SK-N-SH (cell line): Measurements from ENCODE around the gene LPP. TPM values are rescaled to one million over a fixed set of nuclear protein-coding genes. Genes with fewer than 3 reads are reported as not detected.

Source experiments
- CTCF ChIA-PET: fragments of 300-600, 350-600 bp; formaldehyde crosslinking; extraction: SDS; loops from one replicate; lab custom pipeline; 2021; lab: Yijun Ruan, JAX
- POLR2A ChIA-PET: fragments of 350-600 bp; sonication (Branson Sonifier 250); formaldehyde crosslinking; extraction: SDS; loops from one replicate; lab custom pipeline; 2020; ENCODE audit warnings: antibody characterized with exemption, inconsistent platforms; lab: Yijun Ruan, JAX
- DNase-seq: peaks from one replicate; pipeline ENCODE4 v3.0.0; 2012
- H2AFZ ChIP-seq: fragments of 200-600 bp; sonication (generic); 2 replicates; pipeline ENCODE4 v1.8.1; 2016; ENCODE audit warnings: antibody characterized with exemption, mild to moderate bottlenecking, low read depth
- H3F3A ChIP-seq: fragments of 200-600 bp; sonication (generic); replicated peaks from 2 replicates; pipeline ENCODE3; 2016; ENCODE audit warnings: antibody characterized with exemption, mild to moderate bottlenecking; ENCODE audit not compliant: insufficient read depth
- H3K27ac ChIP-seq, 2 experiments: fragments of 200-500 bp in 1 of 2; fragments of 200-600 bp in 1 of 2; sonication (Bioruptor generic) in 1 of 2; sonication (generic), shearing (Covaris generic) in 1 of 2; 2 replicates each; pipeline versions ENCODE4 v1.5.1 to v1.6.1; 2014 to 2016; ENCODE audit warnings: low read depth in 2 of 2, inconsistent platforms in 1 of 2, low read length in 1 of 2, mild to moderate bottlenecking in 1 of 2, mixed read lengths in 1 of 2
- H3K27me3 ChIP-seq: fragments of 200-600 bp; sonication (generic), shearing (Covaris generic); 2 replicates; pipeline ENCODE4 v1.6.1; 2016; ENCODE audit warnings: mixed run types; ENCODE audit not compliant: insufficient read depth
- H3K36me3 ChIP-seq, 2 experiments: fragments of 200-500 bp in 1 of 2; fragments of 200-600 bp in 1 of 2; sonication (Bioruptor generic) in 1 of 2; sonication (generic) in 1 of 2; replicated peaks in 1 of 2; 2 replicates each; pipeline versions ENCODE3 to v1.5.1; 2014 to 2016; ENCODE audit warnings: low read length in 1 of 2, mild to moderate bottlenecking in 1 of 2; ENCODE audit not compliant: insufficient read depth in 2 of 2, control insufficient read depth in 1 of 2
- H3K4me1 ChIP-seq, 2 experiments: fragments of 200-500 bp in 1 of 2; fragments of 200-600 bp in 1 of 2; sonication (Bioruptor generic) in 1 of 2; sonication (generic), shearing (Covaris generic) in 1 of 2; 2 replicates each; pipeline versions ENCODE4 v1.5.1 to v1.6.1; 2014 to 2016; ENCODE audit warnings: low read depth in 1 of 2, low read length in 1 of 2, mixed run types in 1 of 2; ENCODE audit not compliant: insufficient read depth in 2 of 2, control insufficient read depth in 1 of 2
- H3K4me2 ChIP-seq: fragments of 200-600 bp; sonication (generic), shearing (Covaris generic); 2 replicates; pipeline ENCODE4 v1.6.1; 2017; ENCODE audit warnings: mixed run types
- H3K4me3 ChIP-seq, 2 experiments: fragments of 200-500 bp in 1 of 2; fragments of 200-600 bp in 1 of 2; sonication (Bioruptor generic) in 1 of 2; sonication (generic), shearing (Covaris generic) in 1 of 2; 2 replicates each; pipeline versions ENCODE4 v1.5.1 to v1.8.1; 2014 to 2016; ENCODE audit warnings: low read depth in 2 of 2, inconsistent platforms in 1 of 2, low read length in 1 of 2, mild to moderate bottlenecking in 1 of 2, mixed read lengths in 1 of 2, moderate library complexity in 1 of 2
- H3K79me2 ChIP-seq: fragments of 200-600 bp; sonication (generic); 2 replicates; pipeline ENCODE4 v1.8.1; 2017; ENCODE audit warnings: mild to moderate bottlenecking; ENCODE audit not compliant: insufficient read depth
- H3K9ac ChIP-seq: fragments of 200-600 bp; sonication (generic); 2 replicates; pipeline ENCODE4 v1.6.1; 2017; ENCODE audit warnings: mixed run types
- H3K9me2 ChIP-seq: fragments of 200-600 bp; sonication (generic); 2 replicates; pipeline ENCODE4 v1.6.1; 2017; ENCODE audit warnings: mixed run types
- H3K9me3 ChIP-seq: fragments of 200-600 bp; sonication (generic); 2 replicates; pipeline ENCODE4 v1.6.1; 2017; ENCODE audit warnings: mixed run types, mild to moderate bottlenecking, moderate library complexity
- H4K20me1 ChIP-seq: fragments of 200-600 bp; sonication (generic); 2 replicates; pipeline ENCODE4 v1.6.1; 2017; ENCODE audit warnings: mild to moderate bottlenecking, mixed run types; ENCODE audit not compliant: insufficient read depth
- CHD2 ChIP-seq: fragments of 150-350 bp; IDR thresholded peaks from 2 replicates; pipeline ENCODE4 v1.6.1; 2018; ENCODE audit warnings: low read length; ENCODE audit not compliant: partially characterized antibody
- CTCF ChIP-seq: fragments of 200-600 bp; sonication (generic); IDR thresholded peaks from 2 replicates; pipeline ENCODE4 v1.6.1; 2017; ENCODE audit warnings: antibody characterized with exemption, mild to moderate bottlenecking, moderate library complexity
- ELF1 ChIP-seq: IDR thresholded peaks from 2 replicates; pipeline ENCODE4 v1.4.0; 2012
- EP300 ChIP-seq, 2 experiments: IDR thresholded peaks; 2 replicates each; pipeline versions ENCODE4 v1.4.0 to v1.6.1; 2012; ENCODE audit warnings: borderline replicate concordance in 1 of 2, low read depth in 1 of 2, low read length in 1 of 2
- FOSL2 ChIP-seq: IDR thresholded peaks from 2 replicates; pipeline ENCODE4 v1.4.0; 2012; ENCODE audit warnings: low read depth, mild to moderate bottlenecking, moderate library complexity, borderline replicate concordance
- FOXM1 ChIP-seq: IDR thresholded peaks from 2 replicates; pipeline ENCODE4 v1.4.0; 2012; ENCODE audit warnings: low read depth, mild to moderate bottlenecking
- GABPA ChIP-seq: IDR thresholded peaks from 2 replicates; pipeline ENCODE4 v1.4.0; 2012; ENCODE audit warnings: low read depth, mild to moderate bottlenecking
- GATA2 ChIP-seq: sonication (generic); formaldehyde crosslinking; IDR thresholded peaks from 2 replicates; pipeline ENCODE4 v1.5.0; 2020; ENCODE audit warnings: mild to moderate bottlenecking, missing genetic modification reagents
- IRF3 ChIP-seq: fragments of 150-350 bp; IDR thresholded peaks from 2 replicates; pipeline ENCODE4 v1.6.1; 2016; ENCODE audit warnings: mild to moderate bottlenecking, low read depth, low read length
- JUND ChIP-seq: IDR thresholded peaks from 2 replicates; pipeline ENCODE4 v1.4.0; 2012
- MEF2A ChIP-seq: IDR thresholded peaks from 2 replicates; pipeline ENCODE4 v1.4.0; 2012; ENCODE audit warnings: low read depth, borderline replicate concordance
- MXI1 ChIP-seq: IDR thresholded peaks from 2 replicates; pipeline ENCODE4 v1.6.1; 2012; ENCODE audit warnings: mild to moderate bottlenecking, low read depth, low read length, improper control_type of control experiment
- NFIC ChIP-seq: IDR thresholded peaks from 2 replicates; pipeline ENCODE4 v1.4.0; 2012; ENCODE audit warnings: borderline replicate concordance
- PBX3 ChIP-seq: IDR thresholded peaks from 2 replicates; pipeline ENCODE4; 2012
- RAD21 ChIP-seq: IDR thresholded peaks from 2 replicates; pipeline ENCODE4 v1.6.1; 2012; ENCODE audit warnings: mild to moderate bottlenecking, low read length
- RXRA ChIP-seq: IDR thresholded peaks from 2 replicates; pipeline ENCODE4 v1.4.0; 2012; ENCODE audit warnings: low read depth, mild to moderate bottlenecking, borderline replicate concordance
- SMC3 ChIP-seq: IDR thresholded peaks from 2 replicates; pipeline ENCODE4 v1.6.1; 2012; ENCODE audit warnings: low read depth, low read length, improper control_type of control experiment
- TAF1 ChIP-seq: IDR thresholded peaks from 2 replicates; pipeline ENCODE4 v1.6.1; 2012; ENCODE audit warnings: low read depth, mild to moderate bottlenecking, low read length, moderate library complexity, borderline replicate concordance
- TCF12 ChIP-seq: IDR thresholded peaks from 2 replicates; pipeline ENCODE4 v1.4.0; 2012
- TEAD4 ChIP-seq: IDR thresholded peaks from 2 replicates; pipeline ENCODE4 v1.4.0; 2012; ENCODE audit warnings: mild to moderate bottlenecking, borderline replicate concordance; ENCODE audit not compliant: insufficient read depth
- WGBS: methylation state at CpG from one replicate; pipeline ENCODE4 v1.1.6; 2017; ENCODE audit warnings: low lambda C conversion rate; 5-methylcytosine and 5-hydroxymethylcytosine counted together
- polyA plus RNA-seq, 3 experiments: library from polyadenylated mRNA; depleted of rRNA; stranded (reverse); fragments of >200 nt; gene quantifications; 2 replicates each; pipeline ENCODE4 v1.2.3, GENCODE V29; 2012

LPP gene
- polyA plus RNA-seq, 1 of the 3 experiments (the other 2 are of a cell fraction): 6.6 TPM

GRCh38 chr3:188646592-188646991 lies 492.6 kb downstream of the LPP start:
- Histone ChIP-seq H3K9ac (no peak overlapping the region), H3K4me3 (no peak overlapping the region), H3K36me3 (peaks cover 0 to 3% of the 10 kb centered on the region in 2 experiments), H3K27me3 (no peaks in the 10 kb centered on the region), H3F3A (peaks cover 29% of the 10 kb centered on the region), H3K79me2 (peaks cover 15% of the 10 kb centered on the region; the same call in 1 of the 2 replicates), H3K27ac (no peak overlapping the region), H4K20me1 (peaks cover 11% of the 10 kb centered on the region; the same call in 1 of the 2 replicates), H3K9me2 (no peaks in the 10 kb centered on the region)
- no peak for DNase-seq
- CTCF ChIA-PET: no interaction called here
- TF ChIP-seq RXRA (no peak), JUND (no peak), TAF1 (no peak), SMC3 (no peak), GATA2 (CRISPR knock-in tag) (no peak), NFIC (peak; percentile 62), EP300 (IDR thresholded peaks at IDR 0.05; ENCODE audit: borderline replicate concordance in 1 of 2, low read depth in 1 of 2, low read length in 1 of 2) (no peak)
- TF ChIP-seq, all 33 proteins: peak for 1
- no peak overlapping the region for H2AFZ ChIP-seq
- POLR2A ChIA-PET: no interaction called here
- WGBS: 0% methylated on average over 1 of the region's 1 CpG
- H3K4me1 ChIP-seq: peaks cover 0 to 14% of the 10 kb centered on the region in 2 experiments; a peak in 1 of 4 replicates
- H3K9me3 ChIP-seq: no peaks in the 10 kb centered on the region
- H3K4me2 ChIP-seq: no peak overlapping the region

DNA sequence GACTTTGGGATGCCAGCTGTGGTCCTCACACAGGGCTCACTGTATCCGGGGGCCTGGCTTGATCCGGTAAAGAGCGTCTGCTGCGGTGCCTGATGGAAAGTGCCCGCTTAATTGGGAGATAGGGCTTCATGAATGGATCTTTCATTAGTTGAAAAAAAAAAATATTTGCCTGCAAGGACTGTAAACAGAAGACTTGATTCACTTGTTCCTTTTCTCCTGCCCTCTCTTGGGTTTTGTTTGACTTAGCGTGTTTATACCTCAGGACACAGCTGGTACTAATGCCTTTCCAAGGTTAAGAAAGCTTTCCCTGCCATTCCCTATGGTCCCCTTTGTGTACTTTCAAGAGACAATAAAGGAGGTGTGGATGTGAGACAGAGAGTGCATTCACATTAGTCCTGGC lies 493.3 kb downstream of the LPP start:
- ChIA-PET CTCF (no interaction called here), POLR2A (no interaction called here)
- no peaks in the 10 kb centered on the region for H3K9me3 ChIP-seq
- H3K9me2 ChIP-seq: no peaks in the 10 kb centered on the region
- TF ChIP-seq CHD2 (no peak), MXI1 (no peak), FOSL2 (no peak), TCF12 (no peak), TAF1 (no peak), ELF1 (no peak), FOXM1 (no peak), RAD21 (no peak), MEF2A (no peak), IRF3 (no peak), GABPA (no peak), JUND (no peak), PBX3 (no peak), CTCF (no peak), TEAD4 (no peak)
- no peak overlapping the region for H2AFZ ChIP-seq
- no peak overlapping the region for H3K4me3 ChIP-seq
- H3K27ac ChIP-seq: no peak overlapping the region
- H4K20me1 ChIP-seq: peaks cover 11% of the 10 kb centered on the region; the same call in 1 of the 2 replicates
- no peak overlapping the region for H3K4me2 ChIP-seq
- 80% methylated on average over 6 of the region's 6 CpGs for WGBS
- peaks cover 0 to 8% of the 10 kb centered on the region in 2 experiments for H3K36me3 ChIP-seq
- peaks cover 29% of the 10 kb centered on the region for H3F3A ChIP-seq
- no peak overlapping the region for H3K9ac ChIP-seq
- peaks cover 0 to 14% of the 10 kb centered on the region in 2 experiments; a peak in 1 of 4 replicates for H3K4me1 ChIP-seq
- no peaks in the 10 kb centered on the region for H3K27me3 ChIP-seq
- peaks cover 17% of the 10 kb centered on the region; the same call in 1 of the 2 replicates for H3K79me2 ChIP-seq
- DNase-seq: no peak
